ENCODE measurements around the gene FLYWCH2.
"Not testable (repeated sequence)": the region's sequence is repeated elsewhere in the genome, so short reads cannot be mapped to it uniquely, and the experiment has no call there.

- TF ChIP-seq CTCF (IDR thresholded peaks at IDR 0.05; ENCODE audit: borderline replicate concordance, extremely low read depth, low read length, poor library complexity, severe bottlenecking); EZH2 (IDR thresholded peaks at IDR 0.05; ENCODE audit: borderline replicate concordance, low read depth, low read length, severe bottlenecking): not testable (repeated sequence)
Measured at GRCh38 chr16:2931231-2931914, 48.4 kb downstream of the FLYWCH2 start.

Data from DND-41 (cell line).